Stomach (tissue), 9 donors: ENCODE data around the gene FSCN2. TPM values are rescaled to one million over a fixed set of nuclear protein-coding genes. Genes with fewer than 3 reads are reported as not detected.

Source experiments
- DNase-seq, 2 donors: peaks; one replicate each; pipeline versions ENCODE4 v3.0.0 to v3.0.0-alpha.2; 2013 to 2019
- H3K27ac ChIP-seq, 5 donors: fragments of 200-600 bp in 4 of 5; sonication (generic) in 4 of 5; one replicate each; pipeline ENCODE4 v1.5.1; 2013 to 2019; ENCODE audit warnings: mild to moderate bottlenecking in 1 of 5, moderate library complexity in 1 of 5
- H3K27me3 ChIP-seq, 3 donors: fragments of 200-600 bp; sonication (generic); one replicate each; pipeline ENCODE4 v1.5.1; 2017 to 2019; ENCODE audit warnings: mixed run types in 1 of 3
- H3K36me3 ChIP-seq, 4 donors: fragments of 200-600 bp; sonication (generic); 1 replicate in 3 of 4; 2 replicates in 1 of 4; pipeline ENCODE4 v1.5.1; 2016 to 2019
- H3K4me1 ChIP-seq, 4 donors: fragments of 200-600 bp; sonication (generic); one replicate each; pipeline ENCODE4 v1.5.1; 2016 to 2019
- H3K4me3 ChIP-seq, 4 donors: fragments of 200-600 bp; sonication (generic) in 3 of 4; one replicate each; pipeline ENCODE4 v1.5.1; 2016 to 2019; ENCODE audit warnings: mild to moderate bottlenecking in 1 of 4
- H3K9me3 ChIP-seq, 4 donors: fragments of 200-600 bp; sonication (generic); one replicate each; pipeline ENCODE4 v1.5.1; 2016 to 2019
- EP300 ChIP-seq: sonication (generic); formaldehyde crosslinking; IDR thresholded peaks from one replicate; pipeline ENCODE4 v1.6.1; 2017; ENCODE audit warnings: antibody characterized with exemption
- POLR2A ChIP-seq, 4 donors: fragments of 450-650 bp; IDR thresholded peaks; one replicate each; pipeline ENCODE4 v1.6.1; 2016; ENCODE audit warnings: antibody characterized with exemption in 4 of 4, control low read depth in 2 of 4, mild to moderate bottlenecking in 1 of 4, moderate library complexity in 1 of 4
- POLR2AphosphoS5 ChIP-seq, 3 donors: sonication (generic); formaldehyde crosslinking; IDR thresholded peaks; one replicate each; pipeline ENCODE4 v1.6.1; 2016; ENCODE audit warnings: antibody characterized with exemption in 3 of 3
- WGBS, 5 donors: extraction: QIAGEN DNeasy Blood & Tissue Kit in 3 of 5; methylation state at CpG; one replicate each; pipeline versions ENCODE4 v1.1.5 to v1.1.7; 2013 to 2018; 5-methylcytosine and 5-hydroxymethylcytosine counted together
- intact Hi-C: fragments of 100-400 bp; cut with DNase I; formaldehyde crosslinking; loops from one replicate; pipeline ENCODE4 v1.15.1; 2023; ENCODE audit warnings: low total_unique reads
- polyA plus RNA-seq, 3 donors: library from polyadenylated mRNA; stranded (reverse); fragments of 200-250 nt; gene quantifications; one replicate each; pipeline ENCODE4 v1.2.3, GENCODE V29; 2013
- total RNA-seq, 5 donors: library from RNA; depleted of rRNA; stranded (reverse); fragments of >200 nt; gene quantifications; one replicate each; pipeline versions ENCODE4 v1.1.0 to v1.2.3, GENCODE V29; 2014 to 2016
- TF ChIP-seq, protein P1 (sequence below), 7 experiments: fragments of 450-650 bp in 4 of 7; fragments of 200-600 bp in 3 of 7; sonication (generic) in 3 of 7; IDR thresholded peaks; one replicate each; pipeline ENCODE4 v1.5.1; 2016 to 2019; ENCODE audit warnings: antibody characterized with exemption in 7 of 7, control low read depth in 2 of 7, mild to moderate bottlenecking in 1 of 7
- donor health status: healthy with polysubstance abuse.
- donor health status: Bipolar disorder and iron deficiency.
- donor health status: healthy.

The FSCN2 gene
- total and polyA plus RNA-seq, 8 donors = 0.90 to 21.7 (median 2.8) TPM; not detected in 1

DNA sequence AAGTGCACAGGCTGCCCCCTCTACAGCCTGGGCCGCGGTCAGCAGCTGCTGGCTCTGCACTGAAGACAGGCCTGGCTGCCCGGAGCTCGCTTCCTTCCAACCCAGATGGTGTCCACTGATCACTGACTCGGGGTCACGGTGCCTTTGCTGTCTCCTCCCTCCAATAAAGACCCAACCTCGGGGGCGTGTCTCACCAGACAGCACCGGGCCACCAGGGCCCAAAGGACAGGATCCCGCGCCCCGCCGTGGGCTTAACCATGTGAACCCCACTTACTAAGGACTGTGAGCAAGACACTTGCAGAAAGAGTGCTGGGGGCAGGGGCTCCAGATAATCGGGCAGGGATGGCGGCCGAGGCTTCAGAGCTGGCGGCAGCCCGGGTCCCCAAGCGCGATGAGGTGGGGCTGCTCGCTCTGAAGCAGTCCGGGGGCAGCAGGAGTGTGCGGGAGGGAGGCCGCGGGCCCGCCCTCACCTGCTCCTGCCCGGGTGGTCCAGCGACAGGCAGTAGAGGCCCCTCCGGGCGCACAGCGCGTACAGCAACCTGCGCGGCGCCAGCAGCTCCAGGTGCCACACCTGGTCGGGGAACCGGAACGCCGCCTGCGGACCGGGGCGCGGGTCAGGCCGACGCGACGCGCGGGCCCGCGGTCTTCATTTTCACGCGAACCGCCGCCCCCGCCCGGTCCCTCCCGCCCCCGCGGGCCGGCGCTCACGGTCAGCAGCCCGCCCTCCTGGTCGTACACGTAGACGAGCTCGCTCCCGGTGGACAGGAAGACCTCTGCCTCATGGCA, 23.5 kb downstream of the FSCN2 start:
- H3K4me1 ChIP-seq = peaks cover 24 to 47% (median 34%) of the 10 kb centered on the region in 4 donors
- H3K36me3 ChIP-seq = peaks cover 22 to 51% (median 47%) of the 10 kb centered on the region in 4 donors
- 0 to 3% (median 2%) methylated on average over 10 to 69 of the region's 69 CpGs for WGBS, 5 donors
- H3K27ac ChIP-seq = peak overlapping the region; percentile 86 to 92 (median 91)
- intact Hi-C loops = no loop called here
- H3K9me3 ChIP-seq = no peaks in the 10 kb centered on the region
- peak in 1 of 2 donors; percentile 45 for DNase-seq
- peak overlapping the region; percentile 89 to 97 (median 96) for H3K4me3 ChIP-seq
- TF ChIP-seq POLR2A (IDR thresholded peaks at IDR 0.05) (no peak), POLR2AphosphoS5 (IDR thresholded peaks at IDR 0.05) (no peak), EP300 (no peak)
- TF ChIP-seq, protein P1, sequence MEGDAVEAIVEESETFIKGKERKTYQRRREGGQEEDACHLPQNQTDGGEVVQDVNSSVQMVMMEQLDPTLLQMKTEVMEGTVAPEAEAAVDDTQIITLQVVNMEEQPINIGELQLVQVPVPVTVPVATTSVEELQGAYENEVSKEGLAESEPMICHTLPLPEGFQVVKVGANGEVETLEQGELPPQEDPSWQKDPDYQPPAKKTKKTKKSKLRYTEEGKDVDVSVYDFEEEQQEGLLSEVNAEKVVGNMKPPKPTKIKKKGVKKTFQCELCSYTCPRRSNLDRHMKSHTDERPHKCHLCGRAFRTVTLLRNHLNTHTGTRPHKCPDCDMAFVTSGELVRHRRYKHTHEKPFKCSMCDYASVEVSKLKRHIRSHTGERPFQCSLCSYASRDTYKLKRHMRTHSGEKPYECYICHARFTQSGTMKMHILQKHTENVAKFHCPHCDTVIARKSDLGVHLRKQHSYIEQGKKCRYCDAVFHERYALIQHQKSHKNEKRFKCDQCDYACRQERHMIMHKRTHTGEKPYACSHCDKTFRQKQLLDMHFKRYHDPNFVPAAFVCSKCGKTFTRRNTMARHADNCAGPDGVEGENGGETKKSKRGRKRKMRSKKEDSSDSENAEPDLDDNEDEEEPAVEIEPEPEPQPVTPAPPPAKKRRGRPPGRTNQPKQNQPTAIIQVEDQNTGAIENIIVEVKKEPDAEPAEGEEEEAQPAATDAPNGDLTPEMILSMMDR (IDR thresholded peaks at IDR 0.05) = no peak
- H3K27me3 ChIP-seq = no peaks in the 10 kb centered on the region

DNA sequence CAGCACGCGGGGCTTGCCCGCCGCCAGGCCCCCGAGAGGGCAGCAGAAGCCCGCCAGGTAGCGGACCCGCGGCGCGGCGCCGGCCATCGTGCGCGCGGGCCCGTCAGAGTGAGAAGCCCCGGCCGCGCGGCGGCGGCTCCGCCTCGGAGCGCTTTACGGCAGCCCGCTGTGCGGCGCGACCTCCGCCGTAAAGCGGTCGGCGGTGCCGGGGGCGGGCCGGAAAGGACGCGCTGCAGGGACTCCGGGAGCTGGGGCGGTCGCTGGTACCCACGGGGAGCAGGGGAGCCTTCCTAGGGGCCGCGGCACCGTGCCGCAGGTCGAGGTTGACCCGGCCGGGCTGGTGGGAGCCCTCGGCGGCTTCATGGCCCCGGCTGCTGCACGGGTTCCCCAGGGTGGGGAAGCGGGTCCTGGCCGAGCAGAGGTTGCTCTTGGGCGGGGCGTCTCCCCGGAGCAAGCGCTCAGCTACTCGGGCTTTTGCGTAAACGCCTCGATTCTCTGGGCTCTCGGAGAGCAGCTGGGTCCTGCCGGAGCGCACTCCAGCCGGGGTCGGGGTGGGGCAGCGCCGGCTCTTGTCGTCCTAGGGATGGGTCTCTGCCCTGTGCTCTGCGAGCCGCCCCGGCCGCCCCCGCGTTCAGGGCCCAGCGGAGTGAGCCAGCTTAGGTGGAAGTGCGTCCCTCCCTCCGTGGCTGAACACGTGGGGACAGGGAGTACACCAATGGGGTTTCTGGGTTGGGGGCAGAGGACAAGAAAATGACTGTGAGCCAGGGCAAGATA, 24.3 kb downstream of the FSCN2 start, which contains the start of gene FAAP100:
Gene FAAP100, minus strand, starts transcription at position 110 of the 774 bp plus-strand sequence. Its CDS starts 23 bp downstream, at position 87.
- TF ChIP-seq POLR2A (IDR thresholded peaks at IDR 0.05) (no peak), POLR2AphosphoS5 (IDR thresholded peaks at IDR 0.05) (peak; percentile 55 to 79 (median 75)), EP300 (no peak)
- intact Hi-C loops = no loop called here
- peak; percentile 84 to 95 for DNase-seq
- WGBS, 5 donors = 0 to 2% (median 0%) methylated on average over 10 to 85 of the region's 85 CpGs
- Histone ChIP-seq H3K36me3 (peaks cover 21 to 51% (median 47%) of the 10 kb centered on the region in 4 donors), H3K9me3 (no peaks in the 10 kb centered on the region), H3K27me3 (no peaks in the 10 kb centered on the region), H3K4me3 (peak within 1 kb of the TSS; percentile 89 to 97 (median 96)), H3K27ac (peak within 1 kb of the TSS; percentile 86 to 92 (median 91)), H3K4me1 (peaks cover 25 to 51% (median 34%) of the 10 kb centered on the region in 4 donors)

DNA sequence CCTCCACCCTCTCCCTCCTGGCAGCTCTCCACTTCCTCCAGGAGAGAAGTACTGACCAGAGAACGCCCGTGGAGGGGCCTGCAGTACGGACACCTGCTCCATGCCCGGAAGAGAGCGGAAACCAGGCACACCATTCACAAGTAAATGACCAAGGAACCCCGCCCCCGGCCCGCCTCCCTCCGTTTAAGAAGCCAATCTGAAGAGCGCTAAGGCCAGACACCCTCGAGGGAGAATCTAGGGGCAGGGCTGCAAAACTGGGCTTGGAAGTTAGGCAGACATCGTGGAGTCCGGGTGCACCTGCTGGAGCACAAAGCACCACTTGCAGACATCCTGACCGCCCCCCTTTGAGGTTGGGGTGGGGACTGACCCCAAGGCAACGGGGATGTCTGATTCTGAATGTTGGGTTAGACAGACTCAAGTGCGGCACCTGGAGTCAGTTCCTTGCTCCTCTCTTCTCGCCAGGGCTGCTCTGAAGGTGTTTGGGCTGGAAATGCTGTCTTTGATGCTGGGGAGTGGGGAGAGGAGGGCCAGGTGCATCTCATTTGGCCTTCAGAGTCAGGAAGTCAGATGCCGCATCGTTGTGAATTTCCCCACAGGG, 24.9 kb downstream of the FSCN2 start:
- H3K27ac ChIP-seq = peak overlapping the region; percentile 86 to 92 (median 91)
- WGBS, 5 donors = 1 to 3% (median 1%) methylated on average over 17 to 19 of the region's 19 CpGs
- no peaks in the 10 kb centered on the region for H3K9me3 ChIP-seq
- H3K36me3 ChIP-seq = peaks cover 21 to 51% (median 47%) of the 10 kb centered on the region in 4 donors
- intact Hi-C loops = no loop called here
- no peaks in the 10 kb centered on the region for H3K27me3 ChIP-seq
- H3K4me3 ChIP-seq = peak overlapping the region; percentile 89 to 97 (median 96)
- TF ChIP-seq, protein P1 (IDR thresholded peaks at IDR 0.05) = no peak
- TF ChIP-seq POLR2AphosphoS5 (IDR thresholded peaks at IDR 0.05) (no peak), POLR2A (IDR thresholded peaks at IDR 0.05) (no peak), EP300 (no peak)
- DNase-seq = peak; percentile 83 to 92
- peaks cover 25 to 51% (median 34%) of the 10 kb centered on the region in 4 donors for H3K4me1 ChIP-seq

DNA sequence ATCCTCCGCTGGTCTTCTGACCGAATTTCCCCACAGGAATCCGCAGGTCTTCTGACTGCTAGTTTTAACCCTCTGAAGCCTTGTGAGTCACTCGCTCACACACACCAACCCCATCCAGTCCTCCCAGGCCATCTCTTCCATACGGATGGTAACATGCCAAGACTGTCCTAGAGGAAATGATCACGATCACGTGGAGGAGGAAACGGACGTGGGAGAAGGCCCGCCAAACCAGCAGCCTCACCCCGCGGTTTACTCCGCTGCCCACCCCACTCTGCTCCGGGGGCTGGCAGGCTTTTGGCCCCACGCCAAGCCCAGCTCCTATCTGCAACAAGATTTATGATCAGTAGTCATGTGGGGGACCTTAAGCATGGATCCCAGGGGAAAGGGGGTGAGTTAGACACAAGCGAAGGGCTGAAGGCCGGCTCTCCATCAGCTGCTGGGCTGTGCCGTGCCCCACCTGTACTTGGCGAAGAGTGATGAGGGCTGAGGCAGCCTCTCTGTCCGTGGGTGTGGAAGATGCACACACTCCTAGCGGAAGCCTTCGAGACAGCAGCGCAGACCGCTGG, 25.5 kb downstream of the FSCN2 start:
- H3K4me3 ChIP-seq = peak overlapping the region; percentile 89 to 97 (median 96)
- no peaks in the 10 kb centered on the region for H3K9me3 ChIP-seq
- no peak for TF ChIP-seq POLR2AphosphoS5 (IDR thresholded peaks at IDR 0.05)
- TF ChIP-seq POLR2A (IDR thresholded peaks at IDR 0.05) = no peak
- TF ChIP-seq, protein P1 (IDR thresholded peaks at IDR 0.05) = no peak
- no peak for TF ChIP-seq EP300
- intact Hi-C loops = no loop called here
- peak overlapping the region; percentile 86 to 92 (median 91) for H3K27ac ChIP-seq
- peaks cover 25 to 51% (median 34%) of the 10 kb centered on the region in 4 donors for H3K4me1 ChIP-seq
- H3K27me3 ChIP-seq = no peaks in the 10 kb centered on the region
- DNase-seq = peak in 1 of 2 donors; percentile 59
- H3K36me3 ChIP-seq = peaks cover 22 to 51% (median 47%) of the 10 kb centered on the region in 4 donors
- 29 to 39% (median 30%) methylated on average over 19 to 24 of the region's 24 CpGs for WGBS, 5 donors
